Endodermal cell (in vitro differentiated cells): ENCODE measurements around the gene HLA-DOA. TPM values are rescaled to one million over a fixed set of nuclear protein-coding genes. Genes with fewer than 3 reads are reported as not detected.
A peak's percentile ranks its signal among the peaks of the same experiment; 100 is the strongest.

Experiments
- DNase-seq: peaks from one replicate; pipeline ENCODE4 v3.0.0-alpha.2; 2017
- H3K27ac ChIP-seq: 2 replicates; pipeline ENCODE4 v1.5.1; 2013; ENCODE audit warnings: mild to moderate bottlenecking, low read depth, low read length, moderate library complexity
- H3K27me3 ChIP-seq: 2 replicates; pipeline ENCODE4 v1.6.1; 2013; ENCODE audit warnings: mild to moderate bottlenecking, low read length, moderate library complexity; ENCODE audit not compliant: insufficient read depth, control insufficient read depth, poor library complexity, severe bottlenecking
- H3K36me3 ChIP-seq: 2 replicates; pipeline ENCODE4 v1.7.0; 2013; ENCODE audit warnings: mild to moderate bottlenecking, low read length, moderate library complexity; ENCODE audit not compliant: control insufficient read depth, insufficient read depth
- H3K4me1 ChIP-seq: one replicate; pipeline ENCODE4 v1.7.0; 2013; ENCODE audit warnings: low read length; ENCODE audit not compliant: control insufficient read depth, insufficient read depth
- H3K4me3 ChIP-seq: 2 replicates; pipeline ENCODE4 v1.5.1; 2013; ENCODE audit warnings: mild to moderate bottlenecking, low read length, moderate library complexity
- H3K9ac ChIP-seq: 2 replicates; pipeline ENCODE4 v1.6.1; 2013; ENCODE audit warnings: mild to moderate bottlenecking, low read length, moderate library complexity; ENCODE audit not compliant: poor library complexity, severe bottlenecking; ENCODE audit errors: extremely low read depth
- H3K9me3 ChIP-seq: 2 replicates; pipeline ENCODE4 v1.6.1; 2013; ENCODE audit warnings: mild to moderate bottlenecking, low read length, moderate library complexity; ENCODE audit not compliant: control insufficient read depth
- H3K27ac Mint-ChIP-seq: 2 replicates; pipeline ENCODE4 v1.8.0; 2020; ENCODE audit warnings: mixed read lengths
- H3K27me3 Mint-ChIP-seq: 2 replicates; pipeline ENCODE4 v1.8.0; 2021; ENCODE audit warnings: mild to moderate bottlenecking, mixed read lengths; ENCODE audit not compliant: insufficient read depth
- H3K36me3 Mint-ChIP-seq: 2 replicates; pipeline ENCODE4 v1.8.0; 2020; ENCODE audit warnings: low read depth, mixed read lengths
- H3K4me1 Mint-ChIP-seq: 2 replicates; pipeline ENCODE4 v1.8.0; 2020; ENCODE audit warnings: mixed read lengths
- H3K4me3 Mint-ChIP-seq: 2 replicates; pipeline ENCODE4 v1.8.0; 2020; ENCODE audit warnings: mild to moderate bottlenecking, moderate library complexity, mixed read lengths
- H3K9me3 Mint-ChIP-seq: 2 replicates; pipeline ENCODE4 v1.8.0; 2020; ENCODE audit warnings: mild to moderate bottlenecking, mixed read lengths
- CTCF ChIP-seq: fragments of 200-600 bp; sonication (generic); conservative IDR thresholded peaks from 2 replicates; pipeline ENCODE4 v1.5.0; 2021; ENCODE audit warnings: antibody characterized with exemption, mild to moderate bottlenecking
- WGBS, 2 experiments: methylation state at CpG; one replicate each; pipeline versions ENCODE4 v1.1.5 to v1.1.7; 2013; ENCODE audit warnings: missing lambda C conversion rate in 2 of 2, mixed read lengths in 1 of 2; ENCODE audit not compliant: insufficient coverage in 1 of 2, insufficient read length in 1 of 2; 5-methylcytosine and 5-hydroxymethylcytosine counted together
- total RNA-seq, 2 donors: library from RNA; stranded (reverse); fragmentation: NEBNext Ultra II Directional in 1 of 2; extraction: Animal tissue kit (Norgen Biotek cat#: 25700) in 1 of 2; gene quantifications; 2 replicates in 1 of 2; 3 replicates in 1 of 2; pipeline ENCODE4 v1.2.1, GENCODE V29; 2021

The HLA-DOA gene
- total RNA-seq, 2 donors from 2014 or later = 10.6 to 11.1 TPM

GRCh38 chr6:32971581-32972352, 37.6 kb downstream of the HLA-DOA start:
- peaks cover 49% of the 10 kb centered on the region for H3K36me3 ChIP-seq
- H3K27me3 ChIP-seq = no peaks in the 10 kb centered on the region
- H3K9ac ChIP-seq = peak overlapping the region; percentile 99
- Mint-ChIP-seq H3K27ac (peak overlapping the region; percentile 100), H3K27me3 (no peaks in the 10 kb centered on the region), H3K4me3 (peak overlapping the region; percentile 98), H3K9me3 (no peaks in the 10 kb centered on the region), H3K4me1 (peaks cover 28% of the 10 kb centered on the region), H3K36me3 (peaks cover 53% of the 10 kb centered on the region)
- H3K9me3 ChIP-seq = no peaks in the 10 kb centered on the region
- peak; percentile 99 for DNase-seq
- H3K4me3 ChIP-seq = peak overlapping the region; percentile 98
- WGBS, 2 experiments = 0% methylated on average over 11 to 58 of the region's 58 CpGs
- no peak for TF ChIP-seq CTCF
- no peaks in the 10 kb centered on the region for H3K4me1 ChIP-seq
- peak overlapping the region; percentile 99 for H3K27ac ChIP-seq

- WGBS, 2 experiments = 0% methylated on average over 10 to 15 of the region's 15 CpGs
- H3K27me3 Mint-ChIP-seq = no peaks in the 10 kb centered on the region
Observed at GRCh38 chr6:32971242-32971580, 38.2 kb downstream of the HLA-DOA start.

More at GRCh38 chr6:32971242-32971580, 38.2 kb downstream of the HLA-DOA start:
- H3K9ac ChIP-seq = peak overlapping the region; percentile 99
- no peak for DNase-seq
- peaks cover 44% of the 10 kb centered on the region for H3K36me3 ChIP-seq
- no peaks in the 10 kb centered on the region for H3K9me3 ChIP-seq
- peaks cover 25% of the 10 kb centered on the region for H3K4me1 Mint-ChIP-seq
- no peaks in the 10 kb centered on the region for H3K4me1 ChIP-seq
- H3K4me3 ChIP-seq = peak overlapping the region; percentile 92
- peak overlapping the region; percentile 99 for H3K27ac ChIP-seq
- H3K4me3 Mint-ChIP-seq = peak overlapping the region; percentile 98
- peaks cover 48% of the 10 kb centered on the region for H3K36me3 Mint-ChIP-seq
- no peak for TF ChIP-seq CTCF
- H3K27ac Mint-ChIP-seq = peak overlapping the region; percentile 100
- H3K9me3 Mint-ChIP-seq = no peaks in the 10 kb centered on the region
- no peaks in the 10 kb centered on the region for H3K27me3 ChIP-seq
